Mesodermal cell (in vitro differentiated cells): ENCODE results near the gene PDZD11.
"Not testable (repeated sequence)": the region's sequence is repeated elsewhere in the genome, so short reads cannot be mapped to it uniquely, and the experiment has no call there.

Source experiments
- H3K27ac ChIP-seq: 2 replicates; pipeline ENCODE4 v1.7.0; 2013; ENCODE audit warnings: mild to moderate bottlenecking, low read depth, low read length, moderate library complexity; ENCODE audit not compliant: severe bottlenecking
- H3K36me3 ChIP-seq: 2 replicates; pipeline ENCODE4 v1.7.1; 2013; ENCODE audit warnings: mild to moderate bottlenecking, low read length, moderate library complexity; ENCODE audit not compliant: control insufficient read depth, insufficient read depth
- H3K4me1 ChIP-seq: one replicate; pipeline ENCODE4 v1.7.1; 2013; ENCODE audit warnings: mild to moderate bottlenecking, low read length; ENCODE audit not compliant: insufficient read depth, control insufficient read depth, poor library complexity, severe bottlenecking
- H3K4me3 ChIP-seq: 2 replicates; pipeline ENCODE4 v1.7.0; 2013; ENCODE audit warnings: low read length, control low read depth, mild to moderate bottlenecking; ENCODE audit not compliant: insufficient read depth, poor library complexity, severe bottlenecking; ENCODE audit errors: extremely low read depth
- H3K9me3 ChIP-seq: 2 replicates; pipeline ENCODE4 v1.7.1; 2013; ENCODE audit warnings: mild to moderate bottlenecking, low read length, moderate library complexity; ENCODE audit not compliant: control insufficient read depth
- WGBS, 2 experiments: methylation state at CpG; one replicate each; pipeline ENCODE4 v1.1.5; 2013; ENCODE audit warnings: missing lambda C conversion rate in 2 of 2; ENCODE audit not compliant: insufficient coverage in 2 of 2; 5-methylcytosine and 5-hydroxymethylcytosine counted together

PDZD11 gene

GRCh38 chrX:70257423-70258288, 32.1 kb downstream of the PDZD11 start:
- H3K36me3 ChIP-seq, result no peaks in the 10 kb centered on the region
- H3K4me3 ChIP-seq, result no peak overlapping the region
- H3K27ac ChIP-seq, result no peak overlapping the region
- no peaks in the 10 kb centered on the region for H3K9me3 ChIP-seq
- 100% methylated on average over 1 of the region's 5 CpGs; no CpG with 5 or more reads in 1 of the 2 experiments for whole genome bisulfite sequencing, 2 experiments
- H3K4me1 ChIP-seq, result no peaks in the 10 kb centered on the region

- Histone ChIP-seq H3K9me3 (no peaks in the 10 kb centered on the region), H3K27ac (no peak overlapping the region), H3K4me1 (no peaks in the 10 kb centered on the region), H3K36me3 (no peaks in the 10 kb centered on the region), H3K4me3 (no peak overlapping the region)
- WGBS, 2 experiments, result no CpG with 5 or more reads among the region's 2 CpGs
These were observed 34.3 kb downstream of the PDZD11 start for GRCh38 chrX:70255452-70255851.

DNA sequence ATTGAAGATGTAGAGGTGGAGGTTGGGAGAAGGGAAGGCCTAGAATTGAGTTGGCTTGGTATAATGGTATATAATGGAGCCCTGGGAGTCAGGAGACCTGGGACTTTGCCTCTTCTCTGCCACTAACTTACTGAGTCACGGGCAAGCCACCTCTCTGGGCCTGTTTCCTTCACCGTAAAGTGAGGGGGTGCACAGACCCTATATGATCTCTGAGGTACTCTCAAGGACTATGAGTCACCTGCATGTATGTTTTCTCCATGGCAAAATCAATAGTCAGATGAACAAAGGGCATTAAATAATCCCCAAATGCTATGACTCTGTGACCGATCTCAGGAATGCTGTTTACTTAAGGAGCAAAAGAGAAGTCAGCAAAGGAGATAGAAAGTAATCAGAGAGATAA, 34.8 kb downstream of the PDZD11 start:
- 96% methylated on average over 3 of the region's 3 CpGs; no CpG with 5 or more reads in 1 of the 2 experiments for WGBS, 2 experiments
- Histone ChIP-seq H3K4me1 (no peaks in the 10 kb centered on the region), H3K9me3 (no peaks in the 10 kb centered on the region), H3K4me3 (no peak overlapping the region), H3K36me3 (no peaks in the 10 kb centered on the region), H3K27ac (no peak overlapping the region)

DNA sequence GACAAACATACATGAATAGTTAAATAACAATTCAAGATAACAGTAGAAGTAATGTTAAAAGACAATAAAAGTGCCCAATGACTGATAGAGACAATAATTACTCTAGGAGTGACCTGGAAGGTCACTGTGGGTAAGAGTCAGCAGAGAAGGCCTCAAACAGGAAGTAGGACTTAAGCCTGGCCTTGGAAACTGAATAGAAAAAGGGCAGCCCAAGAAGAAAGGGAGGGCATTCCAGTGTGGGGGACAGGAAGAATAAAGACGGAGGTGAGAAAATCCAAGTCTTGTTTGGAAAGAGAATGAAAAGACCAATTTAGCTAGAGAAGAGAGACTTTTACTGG, 35.7 kb downstream of the PDZD11 start:
- no peaks in the 10 kb centered on the region for H3K9me3 ChIP-seq
- no peaks in the 10 kb centered on the region for H3K36me3 ChIP-seq
- no peak overlapping the region for H3K27ac ChIP-seq
- no peak overlapping the region for H3K4me3 ChIP-seq
- no peaks in the 10 kb centered on the region for H3K4me1 ChIP-seq
- 80% methylated on average over 1 of the region's 1 CpG; no CpG with 5 or more reads in 1 of the 2 experiments for WGBS, 2 experiments

GRCh38 chrX:70253377-70254062, 36.2 kb downstream of the PDZD11 start:
- Histone ChIP-seq H3K4me1 (no peaks in the 10 kb centered on the region), H3K36me3 (no peaks in the 10 kb centered on the region), H3K9me3 (no peaks in the 10 kb centered on the region), H3K4me3 (no peak overlapping the region), H3K27ac (no peak overlapping the region)
- WGBS, 2 experiments, result no CpG with 5 or more reads among the region's 3 CpGs

DNA sequence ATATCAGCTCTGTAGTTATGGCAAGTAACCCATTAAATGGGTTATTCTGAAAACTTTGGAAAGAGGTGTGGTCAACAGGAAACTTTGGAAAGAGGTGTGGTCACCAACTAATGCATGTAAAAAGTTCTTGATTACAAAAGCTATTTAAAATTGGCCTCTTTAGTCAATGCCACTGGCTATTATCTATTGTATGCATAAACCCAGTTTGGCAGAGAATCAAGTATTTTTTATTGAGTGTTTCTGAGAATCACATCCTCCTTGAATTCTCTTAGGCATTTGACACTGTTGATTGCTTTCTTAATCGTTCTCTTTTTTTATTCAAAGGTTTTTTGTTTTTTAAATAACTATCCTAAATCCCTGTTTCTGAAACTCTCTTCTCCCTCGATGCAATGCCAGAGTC, 37.2 kb downstream of the PDZD11 start:
- Histone ChIP-seq H3K9me3 (no peaks in the 10 kb centered on the region), H3K4me1 (no peaks in the 10 kb centered on the region), H3K4me3 (no peak overlapping the region), H3K36me3 (no peaks in the 10 kb centered on the region), H3K27ac (no peak overlapping the region)
- WGBS, 2 experiments, result 94 to 100% methylated on average over 1 to 2 of the region's 2 CpGs

DNA sequence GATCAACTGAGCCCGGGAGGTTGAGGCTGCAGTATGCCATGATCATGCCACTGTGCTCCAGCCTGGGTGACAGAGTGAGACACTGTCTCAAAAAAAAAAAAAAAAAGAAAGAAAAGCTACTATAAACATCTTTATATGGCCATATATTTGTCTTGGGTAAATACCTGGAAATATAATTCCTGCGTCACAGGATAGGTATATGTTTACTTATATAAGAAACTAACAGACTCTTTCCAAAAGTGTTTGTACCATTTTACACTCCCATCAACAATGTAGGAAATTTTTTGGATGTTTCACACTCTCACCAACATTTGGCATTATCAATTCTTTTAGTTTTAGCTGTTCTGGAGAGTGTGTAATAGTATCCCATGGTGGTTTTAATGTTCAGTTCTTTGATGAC, 42.5 kb downstream of the PDZD11 start:
- Histone ChIP-seq H3K4me1 (no peaks in the 10 kb centered on the region), H3K36me3 (no peaks in the 10 kb centered on the region), H3K4me3 (no peak overlapping the region), H3K27ac (no peak overlapping the region), H3K9me3 (no peaks in the 10 kb centered on the region)
- WGBS, 2 experiments, result no CpG with 5 or more reads among the region's 2 CpGs

DNA sequence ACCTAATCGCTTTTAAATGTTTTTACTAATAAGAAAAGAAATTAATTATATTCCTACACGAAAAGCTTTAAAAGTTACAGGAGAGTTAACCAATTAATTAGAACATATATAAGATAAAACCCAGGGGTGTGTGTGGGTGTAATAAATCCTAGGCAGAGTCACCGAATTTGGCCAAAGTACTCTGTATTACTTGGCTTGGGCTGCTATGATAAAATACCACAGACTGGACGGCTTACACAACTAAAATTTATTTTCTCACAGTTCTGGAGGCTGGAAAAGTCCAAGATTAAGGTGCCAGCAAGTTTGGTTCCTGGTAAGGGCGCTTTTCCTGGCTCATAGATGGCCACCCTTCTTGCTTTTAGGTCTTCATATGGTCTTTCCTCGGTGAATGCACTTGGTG, 44.8 kb downstream of the PDZD11 start:
- WGBS, 2 experiments, result 100% methylated on average over 1 of the region's 6 CpGs; no CpG with 5 or more reads in 1 of the 2 experiments
- no peaks in the 10 kb centered on the region for H3K36me3 ChIP-seq
- no peak overlapping the region for H3K4me3 ChIP-seq
- no peak overlapping the region for H3K27ac ChIP-seq
- H3K9me3 ChIP-seq, result no peaks in the 10 kb centered on the region
- H3K4me1 ChIP-seq, result no peaks in the 10 kb centered on the region

- H3K4me3 ChIP-seq, H3K4me1 ChIP-seq, H3K36me3 ChIP-seq, H3K9me3 ChIP-seq, H3K27ac ChIP-seq: not testable (repeated sequence)
- WGBS, 2 experiments, result 80% methylated on average over 1 of the region's 5 CpGs; no CpG with 5 or more reads in 1 of the 2 experiments
These were observed 46.1 kb downstream of the PDZD11 start for GRCh38 chrX:70243601-70244000.

DNA sequence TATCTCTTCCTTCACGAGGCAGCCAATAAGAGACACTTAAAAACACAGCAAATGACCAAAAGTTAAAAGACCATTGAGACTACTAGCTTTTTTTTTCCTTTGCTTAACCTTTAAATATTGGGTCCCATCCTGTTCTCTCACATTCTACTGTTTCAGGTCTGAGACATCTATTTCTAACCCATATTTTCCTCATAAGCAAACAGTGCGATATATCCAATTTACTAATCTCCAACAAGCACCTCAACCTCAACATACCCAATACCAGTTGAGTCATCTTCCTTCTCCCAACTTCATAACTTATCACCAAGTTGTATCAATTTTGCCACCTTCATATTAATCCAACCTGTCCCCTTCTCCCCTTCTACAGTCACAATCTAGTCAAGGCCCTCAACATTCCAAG, 48.2 kb downstream of the PDZD11 start:
- Histone ChIP-seq H3K36me3 (no peaks in the 10 kb centered on the region), H3K4me1 (no peaks in the 10 kb centered on the region), H3K9me3 (no peaks in the 10 kb centered on the region), H3K4me3 (no peak overlapping the region), H3K27ac (no peak overlapping the region)
- 89 to 100% methylated on average over 1 of the region's 2 CpGs for WGBS, 2 experiments

DNA sequence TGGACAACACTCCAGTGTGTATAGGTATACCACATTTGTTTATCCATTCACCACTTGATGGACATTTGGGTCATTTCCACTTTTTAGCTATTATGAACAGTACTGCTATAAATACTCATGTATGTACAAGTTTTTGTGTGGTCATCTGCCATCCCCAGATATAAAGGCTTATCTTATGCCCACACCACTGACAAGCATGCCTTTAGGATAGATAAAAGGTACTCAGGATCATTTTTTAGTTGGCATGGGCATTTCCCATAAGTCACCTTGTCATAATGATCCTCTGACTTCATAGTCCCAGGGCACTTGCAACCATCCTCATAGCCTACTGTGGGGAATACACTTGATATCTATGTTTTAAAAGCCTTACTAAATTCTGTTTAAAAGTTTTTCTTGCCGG, 49.0 kb downstream of the PDZD11 start:
- Histone ChIP-seq H3K4me3 (no peak overlapping the region), H3K27ac (no peak overlapping the region), H3K36me3 (no peaks in the 10 kb centered on the region), H3K9me3 (no peaks in the 10 kb centered on the region), H3K4me1 (no peaks in the 10 kb centered on the region)
- WGBS, 2 experiments, result 63% methylated on average over 1 of the region's 1 CpG; no CpG with 5 or more reads in 1 of the 2 experiments
